LNCaP clone FGC (cell line): ENCODE results near the gene PIEZO2.

Experiments used
- DNase-seq: peaks from one replicate; pipeline ENCODE4 v3.0.0-alpha.2; 2011; ENCODE audit warnings: low read depth
- H3K4me3 ChIP-seq: 2 replicates; pipeline ENCODE4 v1.5.1; 2011; ENCODE audit warnings: mild to moderate bottlenecking, low read depth, low read length, control low read depth
- CTCF ChIP-seq: IDR thresholded peaks from 2 replicates; pipeline ENCODE4 v1.5.1; 2012; ENCODE audit warnings: mild to moderate bottlenecking; ENCODE audit not compliant: control insufficient read depth, insufficient read depth; ENCODE audit errors: extremely low read depth

Gene PIEZO2

GRCh38 chr18:10951631-10952544 is 197.5 kb downstream of the PIEZO2 start:
- no peak overlapping the region for H3K4me3 ChIP-seq
- no peak for TF ChIP-seq CTCF
- DNase-seq, result no peak

DNA sequence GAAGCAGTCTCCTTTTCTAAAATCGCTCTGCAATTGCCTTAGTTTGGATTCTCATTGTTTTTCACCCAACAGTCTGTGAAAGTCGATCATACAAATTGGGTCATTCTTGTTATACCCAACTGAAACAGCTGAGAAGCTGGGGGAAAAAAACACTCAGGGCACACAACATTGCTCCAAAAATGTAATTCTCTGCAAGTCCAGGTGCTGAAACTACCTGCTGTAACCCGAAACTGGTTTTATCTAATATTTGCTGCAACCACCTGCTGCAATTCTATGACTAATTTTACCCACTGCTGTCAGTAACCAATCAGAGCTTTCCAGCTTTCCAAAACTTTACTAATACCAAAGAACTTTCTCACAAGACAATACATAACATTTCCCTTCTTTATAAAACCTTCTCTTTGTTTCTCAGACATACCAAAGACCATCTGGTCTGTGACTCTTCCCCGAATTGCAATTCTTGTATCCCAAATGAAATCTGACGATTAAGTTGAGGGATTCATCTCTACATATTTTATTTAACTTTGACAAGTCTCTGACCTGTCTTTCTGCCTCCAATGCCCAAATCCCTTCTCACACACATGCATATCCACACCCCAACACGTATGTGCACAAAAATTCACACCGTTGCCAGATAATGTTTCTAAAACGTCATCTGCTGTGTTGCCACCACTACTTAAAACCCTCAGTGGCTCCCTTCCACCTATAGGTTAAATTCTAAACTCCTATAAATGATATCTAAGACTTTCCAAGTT is 198.3 kb downstream of the PIEZO2 start:
- no peak for TF ChIP-seq CTCF
- DNase-seq, result no peak
- no peak overlapping the region for H3K4me3 ChIP-seq

- TF ChIP-seq CTCF, result no peak
- no peak overlapping the region for H3K4me3 ChIP-seq
- no peak for DNase-seq
Measured at GRCh38 chr18:10950080-10950875, 199.1 kb downstream of the PIEZO2 start.

GRCh38 chr18:10949655-10950054 is 199.7 kb downstream of the PIEZO2 start:
- H3K4me3 ChIP-seq, result no peak overlapping the region
- DNase-seq, result no peak
- TF ChIP-seq CTCF, result no peak

GRCh38 chr18:10948421-10948820 is 200.9 kb downstream of the PIEZO2 start:
- no peak overlapping the region for H3K4me3 ChIP-seq
- DNase-seq, result no peak
- no peak for TF ChIP-seq CTCF

- DNase-seq, result no peak
- no peak overlapping the region for H3K4me3 ChIP-seq
- TF ChIP-seq CTCF, result no peak
Measured at GRCh38 chr18:10946058-10946457, 203.3 kb downstream of the PIEZO2 start.
